Transverse colon (tissue), 4 donors: ENCODE results near the gene IVD. TPM values are rescaled to one million over a fixed set of nuclear protein-coding genes. Genes with fewer than 3 reads are reported as not detected.

ENCODE experiments used
- DNase-seq: peaks from one replicate; pipeline ENCODE4 v3.0.0-alpha.2; 2019
- H3K27ac ChIP-seq, 4 donors: fragments of 200-600 bp; sonication (generic); 2 replicates each; pipeline ENCODE4 v1.5.1; 2016 to 2018; ENCODE audit warnings: inconsistent platforms in 4 of 4
- H3K27me3 ChIP-seq: fragments of 200-600 bp; sonication (generic); 2 replicates; pipeline ENCODE4 v1.5.1; 2017; ENCODE audit warnings: inconsistent platforms
- H3K36me3 ChIP-seq, 4 donors: fragments of 200-600 bp; sonication (generic); 2 replicates each; pipeline ENCODE4 v1.5.1; 2017 to 2019; ENCODE audit warnings: inconsistent platforms in 4 of 4
- H3K4me1 ChIP-seq, 4 donors: fragments of 200-600 bp; sonication (generic); 2 replicates each; pipeline ENCODE4 v1.5.1; 2017 to 2020; ENCODE audit warnings: inconsistent platforms in 4 of 4
- H3K4me3 ChIP-seq, 4 donors: fragments of 200-600 bp; sonication (generic); 1 replicate in 1 of 4; 2 replicates in 3 of 4; pipeline versions ENCODE4 v1.5.1 to v1.6.1; 2017 to 2019; ENCODE audit warnings: inconsistent platforms in 4 of 4
- H3K9me3 ChIP-seq, 2 donors: fragments of 200-600 bp; sonication (generic); 2 replicates each; pipeline ENCODE4 v1.5.1; 2017 to 2019; ENCODE audit warnings: inconsistent platforms in 2 of 2
- EP300 ChIP-seq: sonication (generic); formaldehyde crosslinking; IDR thresholded peaks from one replicate; pipeline ENCODE4 v1.6.1; 2017; ENCODE audit warnings: antibody characterized with exemption, low read depth
- POLR2A ChIP-seq: fragments of 450-650 bp; IDR thresholded peaks from one replicate; pipeline ENCODE4 v1.6.1; 2016; ENCODE audit warnings: antibody characterized with exemption, mild to moderate bottlenecking, moderate library complexity
- POLR2AphosphoS5 ChIP-seq, 3 donors: sonication (generic); formaldehyde crosslinking; IDR thresholded peaks; one replicate each; pipeline ENCODE4 v1.6.1; 2016; ENCODE audit warnings: antibody characterized with exemption in 3 of 3
- WGBS, 2 donors: methylation state at CpG; one replicate each; pipeline ENCODE4 v1.1.5; 2018; ENCODE audit warnings: low coverage in 1 of 2; 5-methylcytosine and 5-hydroxymethylcytosine counted together
- in situ Hi-C, 4 donors: fragments of 200-750 bp; cut with MboI; loops; one replicate each; pipeline versions ENCODE4 v1.15.0 to v1.15.1; 2017; ENCODE audit warnings: low sequenced_read_pairs in 3 of 4, low pct_ligation_motif_present in 1 of 4, low pct_unique_long_range_greater_than_20kb in 1 of 4
- intact Hi-C: fragments of 100-400 bp; cut with DNase I; formaldehyde crosslinking; loops from one replicate; pipeline ENCODE4 v1.15.1; 2023; ENCODE audit warnings: low total_unique reads
- total RNA-seq, 4 donors: library from RNA; depleted of rRNA; stranded (reverse); fragments of >200 nt; gene quantifications; one replicate each; pipeline ENCODE4 v1.1.0, GENCODE V29; 2016
- TF ChIP-seq, protein P1 (sequence below), 5 experiments: fragments of 200-600 bp in 3 of 5; fragments of 450-650 bp in 2 of 5; sonication (generic) in 3 of 5; IDR thresholded peaks; 1 replicate in 2 of 5; 2 replicates in 3 of 5; pipeline ENCODE4 v1.5.1; 2016 to 2017; ENCODE audit warnings: antibody characterized with exemption in 5 of 5, inconsistent platforms in 3 of 5, mild to moderate bottlenecking in 2 of 5, moderate library complexity in 1 of 5

IVD gene
- total RNA-seq, 4 donors from 2014 or later = 51.4 to 122 (median 58.7) TPM

DNA sequence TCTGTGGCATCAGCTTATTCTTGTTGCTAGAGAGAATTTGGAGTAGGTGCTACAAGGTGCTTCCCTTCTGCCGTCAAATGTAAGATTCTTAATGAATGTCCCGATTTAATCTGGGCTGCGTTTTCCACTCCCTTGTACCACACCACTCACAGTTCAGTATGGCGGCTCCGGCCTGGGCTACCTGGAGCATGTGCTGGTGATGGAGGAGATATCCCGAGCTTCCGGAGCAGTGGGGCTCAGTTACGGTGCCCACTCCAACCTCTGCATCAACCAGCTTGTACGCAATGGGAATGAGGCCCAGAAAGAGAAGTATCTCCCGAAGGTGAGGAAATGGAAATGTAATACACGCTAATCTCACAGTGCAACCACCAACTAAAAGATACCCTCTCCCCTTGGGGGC lies 4.9 kb downstream of the IVD start:
- intact Hi-C loops = no loop called here
- H3K36me3 ChIP-seq = peaks cover 0 to 23% (median 4%) of the 10 kb centered on the region in 4 donors
- in situ Hi-C loops = loop anchor here in 1 of 4 donors (25.0 kb wide), 1 partner anchor 98 kb away; the partner anchor contains the start of genes INAFM2 and PLCB2

DNA sequence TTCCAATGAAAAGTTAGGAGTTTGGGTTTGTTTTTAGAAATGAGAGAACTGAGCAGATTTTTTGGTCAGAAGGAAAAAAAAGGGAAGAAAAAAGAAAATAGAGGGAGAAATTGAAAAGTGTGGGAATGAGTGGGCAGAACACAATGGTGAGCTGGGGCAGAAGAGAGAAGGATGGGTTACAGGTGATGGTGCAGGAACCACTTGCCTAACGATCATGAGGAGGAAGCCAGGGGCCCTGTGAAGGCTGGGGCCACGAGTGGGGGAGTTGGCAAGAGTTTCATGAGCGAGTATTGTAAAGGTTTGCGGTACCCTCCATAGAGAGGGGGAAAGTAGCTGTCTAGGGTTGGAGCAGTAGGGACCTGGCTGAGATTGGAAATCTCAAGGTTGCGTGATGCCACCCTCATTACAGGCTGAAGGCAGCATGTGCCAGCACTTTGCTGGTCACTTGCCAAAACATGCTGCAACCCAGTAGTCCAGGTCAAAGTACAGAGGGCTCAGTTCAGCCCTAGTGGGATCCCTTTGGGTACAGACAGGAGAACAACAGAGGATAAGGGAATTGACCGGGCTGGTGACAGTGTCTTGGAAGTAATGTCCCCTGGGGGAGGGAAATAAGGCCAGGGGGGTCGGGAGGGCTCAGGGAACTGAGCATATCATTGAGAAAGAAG lies 6.6 kb downstream of the IVD start:
- Histone ChIP-seq H3K9me3 (no peaks in the 10 kb centered on the region), H3K27ac (peak overlapping the region in 1 of 4 donors; percentile 20), H3K4me3 (no peak overlapping the region), H3K27me3 (no peaks in the 10 kb centered on the region), H3K4me1 (peaks cover 0 to 13% (median 8%) of the 10 kb centered on the region in 4 donors), H3K36me3 (peaks cover 0 to 26% (median 4%) of the 10 kb centered on the region in 4 donors)
- peak in 2 of 3 donors; percentile 36 to 58 for TF ChIP-seq POLR2AphosphoS5 (IDR thresholded peaks at IDR 0.05)
- TF ChIP-seq EP300 = no peak
- WGBS, 2 donors = 52 to 63% methylated on average over 7 of the region's 7 CpGs
- intact Hi-C loops = no loop called here
- in situ Hi-C loops = loop anchor here in 1 of 4 donors (25.0 kb wide), 1 partner anchor 100 kb away; the partner anchor contains the start of genes INAFM2 and PLCB2
- peak; percentile 83 for DNase-seq

More for the DNA sequence above, 4.9 kb downstream of the IVD start:
- H3K27ac ChIP-seq = no peak overlapping the region
- H3K4me1 ChIP-seq = peaks cover 5 to 26% (median 16%) of the 10 kb centered on the region in 4 donors
- no peak for DNase-seq
- H3K27me3 ChIP-seq = no peaks in the 10 kb centered on the region
- WGBS, 2 donors = 95% methylated on average over 11 of the region's 11 CpGs; no CpG with 5 or more reads in 1 of the 2 donors
- H3K9me3 ChIP-seq = no peaks in the 10 kb centered on the region
- no peak overlapping the region for H3K4me3 ChIP-seq
- TF ChIP-seq EP300 = no peak
- TF ChIP-seq, protein P1, sequence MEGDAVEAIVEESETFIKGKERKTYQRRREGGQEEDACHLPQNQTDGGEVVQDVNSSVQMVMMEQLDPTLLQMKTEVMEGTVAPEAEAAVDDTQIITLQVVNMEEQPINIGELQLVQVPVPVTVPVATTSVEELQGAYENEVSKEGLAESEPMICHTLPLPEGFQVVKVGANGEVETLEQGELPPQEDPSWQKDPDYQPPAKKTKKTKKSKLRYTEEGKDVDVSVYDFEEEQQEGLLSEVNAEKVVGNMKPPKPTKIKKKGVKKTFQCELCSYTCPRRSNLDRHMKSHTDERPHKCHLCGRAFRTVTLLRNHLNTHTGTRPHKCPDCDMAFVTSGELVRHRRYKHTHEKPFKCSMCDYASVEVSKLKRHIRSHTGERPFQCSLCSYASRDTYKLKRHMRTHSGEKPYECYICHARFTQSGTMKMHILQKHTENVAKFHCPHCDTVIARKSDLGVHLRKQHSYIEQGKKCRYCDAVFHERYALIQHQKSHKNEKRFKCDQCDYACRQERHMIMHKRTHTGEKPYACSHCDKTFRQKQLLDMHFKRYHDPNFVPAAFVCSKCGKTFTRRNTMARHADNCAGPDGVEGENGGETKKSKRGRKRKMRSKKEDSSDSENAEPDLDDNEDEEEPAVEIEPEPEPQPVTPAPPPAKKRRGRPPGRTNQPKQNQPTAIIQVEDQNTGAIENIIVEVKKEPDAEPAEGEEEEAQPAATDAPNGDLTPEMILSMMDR (IDR thresholded peaks at IDR 0.05) = no peak
- no peak for TF ChIP-seq POLR2A
- no peak for TF ChIP-seq POLR2AphosphoS5 (IDR thresholded peaks at IDR 0.05)

DNA sequence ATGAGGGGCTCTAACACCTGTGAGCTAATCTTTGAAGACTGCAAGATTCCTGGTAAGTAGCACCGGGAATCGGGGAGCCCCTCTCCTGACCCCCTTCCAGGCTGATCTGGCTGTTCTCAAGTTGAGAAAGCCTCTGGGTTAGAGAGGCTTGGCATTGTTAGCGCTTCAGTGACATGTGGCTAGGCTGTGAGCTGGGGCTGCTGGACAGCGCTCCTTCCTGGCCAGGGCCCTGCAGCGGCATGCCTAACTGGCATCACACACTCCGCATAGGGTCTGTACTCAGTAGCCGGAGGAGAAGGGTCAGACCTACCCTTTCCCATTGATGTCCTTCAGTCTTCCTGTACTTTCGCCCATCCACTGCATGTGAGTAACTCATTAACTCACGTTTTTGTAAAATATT lies 7.4 kb downstream of the IVD start:
- no peak for DNase-seq
- intact Hi-C loops = no loop called here

DNA sequence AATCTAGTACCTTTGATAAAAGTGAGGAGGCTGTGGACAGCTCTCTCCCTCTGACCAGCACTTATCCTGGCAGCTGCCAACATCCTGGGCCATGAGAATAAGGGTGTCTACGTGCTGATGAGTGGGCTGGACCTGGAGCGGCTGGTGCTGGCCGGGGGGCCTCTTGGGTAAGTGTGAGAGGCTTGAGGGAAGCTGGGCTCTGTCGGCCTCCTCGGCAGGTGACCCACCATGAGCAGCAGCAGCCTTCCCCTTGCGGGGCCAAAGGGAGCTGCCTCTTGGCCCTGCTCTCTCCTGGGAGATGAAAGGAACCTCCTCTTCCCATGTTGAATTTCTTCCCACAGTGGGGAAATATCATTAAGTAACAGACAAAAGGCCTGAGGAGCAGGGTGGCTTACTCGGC lies 9.2 kb downstream of the IVD start:
- in situ Hi-C loops (loop anchor here in 1 of 4 donors (25.0 kb wide), 1 partner anchor 103 kb away; the partner anchor contains the start of genes INAFM2 and PLCB2), intact Hi-C loops (no loop called here)
- no peaks in the 10 kb centered on the region for H3K9me3 ChIP-seq
- TF ChIP-seq, protein P1 (IDR thresholded peaks at IDR 0.05) = no peak
- no peak for DNase-seq
- peaks cover 0 to 8% (median 6%) of the 10 kb centered on the region in 4 donors for H3K4me1 ChIP-seq
- WGBS, 2 donors = 87% methylated on average over 7 of the region's 7 CpGs; no CpG with 5 or more reads in 1 of the 2 donors
- H3K36me3 ChIP-seq = peaks cover 0 to 31% (median 4%) of the 10 kb centered on the region in 4 donors
- no peak overlapping the region for H3K27ac ChIP-seq
- no peaks in the 10 kb centered on the region for H3K27me3 ChIP-seq
- no peak overlapping the region for H3K4me3 ChIP-seq

More for the DNA sequence above, 7.4 kb downstream of the IVD start:
- 86 to 94% methylated on average over 5 to 9 of the region's 9 CpGs for WGBS, 2 donors
- no peak overlapping the region for H3K27ac ChIP-seq
- TF ChIP-seq POLR2A (no peak), EP300 (no peak), POLR2AphosphoS5 (IDR thresholded peaks at IDR 0.05) (no peak)
- TF ChIP-seq, protein P1 (IDR thresholded peaks at IDR 0.05) = no peak
- no peaks in the 10 kb centered on the region for H3K27me3 ChIP-seq
- H3K4me3 ChIP-seq = no peak overlapping the region
- H3K4me1 ChIP-seq = peaks cover 0 to 8% (median 6%) of the 10 kb centered on the region in 4 donors
- in situ Hi-C loops = loop anchor here in 1 of 4 donors (25.0 kb wide), 1 partner anchor 101 kb away; the partner anchor contains the start of genes INAFM2 and PLCB2
- no peaks in the 10 kb centered on the region for H3K9me3 ChIP-seq
- H3K36me3 ChIP-seq = peaks cover 0 to 24% (median 4%) of the 10 kb centered on the region in 4 donors
